SK-MEL-5 (cell line): Measurements from ENCODE around the gene MRPL42. TPM values are rescaled to one million over a fixed set of nuclear protein-coding genes. Genes with fewer than 3 reads are reported as not detected.
"Not testable (repeated sequence)": the region's sequence is repeated elsewhere in the genome, so short reads cannot be mapped to it uniquely, and the experiment has no call there.

Experiments
- DNase-seq: peaks from one replicate; pipeline ENCODE4 v3.0.0-alpha.2; 2016; ENCODE audit warnings: low read depth, low spot score
- in situ Hi-C: cut with HindIII; loops from 2 replicates; pipeline ENCODE4 v1.10.0; 2016; ENCODE audit warnings: low sequenced_read_pairs, high pct_unique_total_duplicates, low pct_unique_long_range_greater_than_20kb
- polyA plus RNA-seq, 2 experiments: library from polyadenylated mRNA; depleted of rRNA; stranded (reverse); fragments of >200 nt; gene quantifications; 2 replicates each; pipeline ENCODE4 v1.2.3, GENCODE V29; 2015
- total RNA-seq: library from RNA; depleted of rRNA; stranded (reverse); fragments of >200 nt; shearing (Covaris generic); gene quantifications from 2 replicates; pipeline ENCODE4 v1.2.3, GENCODE V29; 2014; rRNA removed

MRPL42 gene
- total RNA-seq = 128 TPM in 2 replicates
- 67.9 and 70.0 TPM in 2 replicates for polyA plus RNA-seq (2015; cell fraction: cytosol; rRNA removed)
- 32.4 and 45.7 TPM in 2 replicates for polyA plus RNA-seq (2015; cell fraction: nucleus; rRNA removed)

DNA sequence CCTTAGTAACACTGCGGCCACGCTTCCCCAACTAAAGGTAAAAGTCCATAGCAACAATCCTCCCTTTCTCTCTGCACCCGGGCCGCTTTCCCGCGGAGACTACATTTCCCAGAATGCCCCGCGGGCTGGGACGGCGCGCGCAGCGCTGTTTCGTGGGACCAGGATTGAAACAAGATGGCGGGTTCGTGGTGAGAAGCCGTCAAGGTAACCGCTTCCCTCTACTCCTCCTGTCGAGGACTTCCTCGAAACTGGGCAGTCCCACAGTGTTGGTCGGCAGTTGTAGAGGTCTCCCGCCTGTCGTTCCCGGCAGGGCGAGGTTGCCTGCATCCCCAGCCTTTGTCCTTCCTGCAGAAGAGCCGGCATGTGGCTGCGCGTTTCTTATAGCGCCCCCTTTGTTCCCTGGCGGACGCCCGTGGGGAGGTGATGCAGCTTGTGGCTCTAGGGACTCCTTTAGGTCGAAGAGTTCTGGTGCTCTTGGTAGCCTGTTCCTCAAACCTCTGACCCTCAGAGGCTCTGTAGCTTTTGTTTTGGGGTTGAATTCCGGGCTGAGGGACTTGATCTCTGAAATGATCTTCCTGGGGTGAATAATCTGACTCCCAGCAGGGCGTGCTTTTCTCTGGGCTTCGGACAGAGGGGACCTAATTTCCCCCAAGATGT, at the start of gene MRPL42:
TSS of gene MRPL42 (plus strand) at position 164 of the 657 bp plus-strand sequence. CDS start 1,772 bp downstream, outside the sequence.
- DNase-seq = peak; percentile 92
- in situ Hi-C loops = no loop called here

DNA sequence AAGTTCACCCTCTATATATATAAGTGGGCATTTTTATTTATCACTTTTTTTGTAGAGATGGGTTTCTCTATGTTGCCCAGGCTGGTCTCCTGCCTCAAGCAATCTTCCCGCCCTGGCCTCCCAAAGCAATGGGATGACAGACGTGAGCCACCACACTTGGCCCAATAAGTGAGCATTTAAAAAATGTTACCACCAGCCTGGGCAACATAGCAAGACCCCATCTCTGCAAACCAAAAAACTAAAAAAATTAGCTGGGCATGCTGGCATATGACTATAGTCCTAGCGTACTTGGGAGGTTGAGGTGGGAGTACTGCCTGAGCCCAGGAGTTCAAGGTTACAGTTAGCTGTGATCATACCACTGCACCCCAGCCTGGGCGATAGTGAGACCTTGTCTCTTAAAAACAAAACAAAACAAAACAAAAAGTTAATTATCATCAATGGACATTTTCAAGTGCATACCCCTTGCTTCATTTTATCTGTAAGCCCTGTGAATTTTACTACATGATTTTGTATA, 49.3 kb upstream of the MRPL42 start:
- no peak for DNase-seq
- in situ Hi-C loops = no loop called here

DNA sequence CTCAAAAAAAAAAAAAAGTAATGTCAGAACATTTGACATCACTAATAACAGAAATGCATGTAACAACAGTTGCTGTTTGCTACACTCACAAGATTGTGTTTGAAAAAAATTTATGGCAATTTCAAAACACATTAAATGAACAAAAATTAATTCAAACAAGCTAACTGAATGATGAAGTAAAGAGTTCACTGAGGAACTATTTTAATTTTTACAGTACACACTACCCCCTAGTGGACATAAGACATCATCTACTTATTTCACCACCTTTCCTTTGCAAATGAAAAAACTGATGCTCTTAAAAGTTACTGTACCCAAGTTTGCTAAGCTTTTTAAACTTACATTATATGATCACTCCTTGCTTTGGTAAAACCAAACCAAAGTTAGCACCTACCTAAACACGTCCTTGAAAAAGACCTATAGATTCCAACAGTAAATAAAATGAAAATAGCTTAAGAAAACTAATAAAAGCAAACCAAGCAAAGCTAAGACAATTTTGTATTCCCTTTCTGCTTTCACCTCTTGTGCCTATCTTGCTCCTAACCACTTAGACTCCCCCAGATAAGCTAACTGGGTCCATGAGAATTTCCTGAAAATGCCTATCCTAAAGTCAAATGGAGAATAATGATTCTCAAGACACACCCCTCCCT, 47.8 kb upstream of the MRPL42 start:
- in situ Hi-C loops = no loop called here

DNA sequence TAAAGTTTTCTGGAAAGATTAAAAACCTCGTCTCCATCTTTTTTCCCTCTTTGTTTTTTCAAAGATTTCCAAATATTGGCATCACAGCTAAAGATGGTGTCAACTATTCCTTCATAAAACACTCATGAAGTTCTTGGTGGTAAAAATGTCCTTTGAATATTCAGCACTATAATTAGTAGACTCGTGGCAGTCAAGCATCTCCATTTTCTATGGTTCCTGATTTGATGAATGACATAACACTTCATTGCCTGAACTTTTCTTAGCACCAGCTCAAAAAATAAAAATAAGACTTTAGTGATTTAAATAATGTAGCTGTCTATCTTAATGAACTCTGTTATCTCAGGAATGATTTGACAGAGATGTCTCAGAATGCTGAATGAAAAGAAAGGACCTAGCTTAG, 45.3 kb upstream of the MRPL42 start:
- in situ Hi-C loops = no loop called here
- no peak for DNase-seq

More for the DNA sequence above, 47.8 kb upstream of the MRPL42 start:
- peak; percentile 69 for DNase-seq

DNA sequence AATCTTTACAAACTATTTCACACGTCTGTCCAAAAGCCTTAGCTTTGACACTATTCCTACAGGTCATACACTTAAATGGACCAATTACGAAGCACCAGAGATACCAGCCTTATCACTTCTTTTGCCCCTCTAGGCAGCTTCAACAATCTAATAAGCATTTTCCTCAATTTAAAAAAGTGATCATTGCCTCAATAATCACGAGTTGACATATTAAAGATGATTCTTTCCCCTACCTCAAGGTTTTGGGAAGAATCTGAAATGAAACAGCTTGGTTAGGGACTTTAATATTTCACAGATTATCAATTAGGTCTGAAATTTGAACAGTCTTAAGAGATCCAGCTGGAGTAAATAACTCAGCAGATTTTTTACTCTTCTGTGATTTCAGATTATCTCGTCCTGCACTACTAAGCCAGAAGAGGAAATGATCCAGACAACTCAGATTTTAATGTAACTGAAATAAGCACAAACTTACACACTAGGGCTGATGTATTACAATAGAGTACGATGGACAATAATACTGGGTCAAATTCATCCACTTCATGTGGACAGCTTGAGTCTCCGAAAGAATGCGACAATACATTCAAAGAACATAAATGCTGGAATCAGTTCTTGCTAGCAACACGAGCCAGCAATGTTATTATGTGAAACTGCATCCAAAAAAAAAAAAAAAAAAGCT, 41.4 kb upstream of the MRPL42 start:
- in situ Hi-C loops = no loop called here
- DNase-seq = no peak

GRCh38 chr12:93426412-93426805, 40.9 kb upstream of the MRPL42 start:
- in situ Hi-C loops = no loop called here

GRCh38 chr12:93427779-93428564, 39.3 kb upstream of the MRPL42 start:
- DNase-seq = no peak
- in situ Hi-C loops = no loop called here

More at GRCh38 chr12:93426412-93426805, 40.9 kb upstream of the MRPL42 start:
- no peak for DNase-seq

- no peak for DNase-seq
- in situ Hi-C loops = no loop called here
Measured at GRCh38 chr12:93429448-93429847, 37.9 kb upstream of the MRPL42 start.

GRCh38 chr12:93429852-93430251, 37.5 kb upstream of the MRPL42 start:
- in situ Hi-C loops = no loop called here

GRCh38 chr12:93430280-93430679, 37.0 kb upstream of the MRPL42 start:
- no peak for DNase-seq
- in situ Hi-C loops = no loop called here

More at GRCh38 chr12:93429852-93430251, 37.5 kb upstream of the MRPL42 start:
- no peak for DNase-seq

- DNase-seq, in situ Hi-C loops: not testable (repeated sequence)
Measured at GRCh38 chr12:93432031-93432430, 35.3 kb upstream of the MRPL42 start.

- in situ Hi-C loops = no loop called here
Measured at GRCh38 chr12:93434256-93434865, 33.0 kb upstream of the MRPL42 start.

DNA sequence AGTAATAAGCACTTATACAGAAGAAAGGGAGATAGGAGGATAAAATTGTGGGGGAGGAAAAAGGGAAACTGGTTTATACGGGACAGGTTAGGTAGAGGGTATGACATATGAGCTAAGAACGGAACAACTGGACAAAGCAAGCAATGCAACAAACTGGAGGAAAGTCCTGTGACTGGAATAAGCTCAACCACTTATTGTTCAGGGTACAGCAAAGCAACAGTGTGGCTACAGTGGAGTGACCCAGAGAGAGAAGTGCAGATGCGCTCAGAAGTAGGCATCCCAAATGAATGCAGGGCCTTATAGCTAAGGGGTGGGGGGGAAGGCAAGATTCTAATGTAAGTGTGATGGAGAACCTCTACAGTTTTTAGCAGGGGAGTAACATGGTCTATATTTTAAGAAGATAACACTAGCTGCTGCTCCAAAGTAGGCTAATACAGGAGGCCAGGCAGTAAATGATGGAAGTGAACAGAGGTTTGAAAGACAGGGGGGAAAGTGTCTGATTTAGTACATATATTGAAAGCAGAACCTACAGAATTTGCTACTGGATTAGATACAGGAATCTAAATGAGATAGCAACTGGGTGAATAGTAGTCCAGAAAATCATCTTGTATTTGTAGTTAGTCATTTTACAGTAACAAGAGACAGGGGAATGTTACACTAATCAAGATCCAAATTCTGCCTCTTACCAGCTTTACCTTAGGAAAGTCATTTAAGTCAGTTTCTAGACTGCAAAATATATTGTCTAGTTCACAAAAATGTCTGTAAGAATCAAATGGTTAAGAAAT, 28.9 kb upstream of the MRPL42 start:
- DNase-seq = peak; percentile 85
- in situ Hi-C loops = no loop called here

More at GRCh38 chr12:93434256-93434865, 33.0 kb upstream of the MRPL42 start:
- DNase-seq = no peak

DNA sequence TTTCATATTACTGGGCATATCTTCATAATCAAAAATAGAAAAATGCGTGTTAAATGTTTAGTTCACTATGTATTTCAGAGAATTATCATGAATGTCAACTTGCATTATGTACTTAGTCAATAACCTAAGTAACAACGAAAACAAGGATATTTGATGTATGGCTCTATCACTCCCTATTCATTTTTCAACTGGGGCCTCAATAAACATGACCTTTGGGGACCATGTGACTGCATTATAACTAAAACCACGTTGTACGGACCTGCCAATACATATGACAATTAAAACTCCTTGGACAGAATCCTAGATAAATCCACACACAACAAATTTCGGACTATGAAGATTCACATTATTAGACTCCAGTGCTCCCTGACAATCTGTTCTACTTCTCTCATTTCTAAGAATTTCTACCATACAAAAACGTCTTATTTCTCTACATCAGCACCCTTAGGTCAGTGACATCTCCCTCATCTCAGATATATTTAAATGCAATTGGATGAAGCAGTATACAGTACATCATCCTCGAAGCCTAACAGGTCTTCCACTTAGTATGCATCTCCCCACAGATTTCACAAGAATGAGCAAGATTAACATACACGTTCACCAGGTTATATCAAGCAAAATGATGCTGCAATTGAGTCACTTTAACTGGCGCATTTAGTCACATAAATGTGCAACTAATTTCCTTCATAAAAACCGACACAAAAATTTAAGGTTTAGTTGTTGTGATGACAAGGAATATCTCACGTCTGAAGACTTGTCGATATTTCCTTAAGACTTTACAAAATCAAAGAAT, 27.1 kb upstream of the MRPL42 start:
- in situ Hi-C loops = no loop called here
- no peak for DNase-seq

DNA sequence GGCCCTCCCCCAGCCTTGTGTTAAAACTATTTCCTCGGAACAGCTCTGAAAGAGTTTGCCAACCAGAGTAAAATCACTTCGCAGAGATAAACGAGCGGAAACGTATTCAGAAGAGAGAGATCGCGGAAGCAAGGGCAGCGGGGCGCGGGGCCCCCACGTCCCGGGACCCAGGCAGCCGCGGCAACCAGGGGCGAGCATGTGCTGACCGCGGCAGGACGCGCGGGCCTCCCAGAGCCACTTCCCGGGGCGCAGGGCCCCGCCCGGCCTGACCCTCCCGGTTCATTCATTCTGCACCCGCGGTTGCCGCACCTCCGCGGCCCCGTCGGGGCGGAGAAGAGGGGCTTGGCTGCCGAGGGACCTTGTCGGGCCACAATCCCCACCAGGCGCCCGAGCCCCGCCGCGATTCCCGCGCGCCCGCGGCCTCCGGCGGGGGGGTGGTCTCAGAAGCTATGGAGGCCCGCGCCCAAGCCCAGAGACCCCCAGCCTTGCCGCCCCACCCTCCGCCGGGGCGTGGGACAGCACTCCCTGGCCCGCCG, 26.2 kb upstream of the MRPL42 start:
- no peak for DNase-seq
- in situ Hi-C loops = no loop called here
